Right lung (tissue), 10 donors: ENCODE data around the gene LBX2. TPM values are rescaled to one million over a fixed set of nuclear protein-coding genes. Genes with fewer than 3 reads are reported as not detected.
A peak's percentile ranks its signal among the peaks of the same experiment; 100 is the strongest.

Experiments
- DNase-seq, 2 donors: peaks; one replicate each; pipeline ENCODE4 v3.0.0-alpha.2; 2013
- long read RNA-seq, 8 donors: transcript quantifications; one replicate each; lab custom pipeline, GENCODE V29; 2026
- polyA plus RNA-seq, 5 donors: library from polyadenylated mRNA; unstranded; fragments of 120-200 nt; gene quantifications; one replicate each; pipeline versions ENCODE4 v1.2.1 to v1.2.3, GENCODE V29; 2013; ENCODE audit warnings: inconsistent platforms in 1 of 5, low replicate concordance in 1 of 5; ENCODE audit not compliant: insufficient read length in 5 of 5, insufficient read depth in 1 of 5

LBX2 gene
- under 1 TPM; 0.22 to 0.94 (median 0.49) TPM for polyA plus RNA-seq
- long read RNA-seq, donor 1, partial matches to known transcripts, result 0 of 1 reads
- long read RNA-seq, donor 1, other reads (novel, unspliced or antisense), result 0 of 1 reads
- long read RNA-seq, donor 2, result 0 reads
- long read RNA-seq, donor 3, result 0 reads
- long read RNA-seq, donor 4, result 0 reads
- long read RNA-seq, donor 5, result 0 reads
- long read RNA-seq, donor 6, result 0 reads
- long read RNA-seq, donor 7, result 0 reads
- long read RNA-seq, donor 8, result 0 reads

GRCh38 chr2:74499267-74499939, at the start of gene LBX2:
Gene LBX2 (minus strand): TSS chr2:74499603. CDS start chr2:74499537, 66 bp downstream.
- no peak for DNase-seq

GRCh38 chr2:74548285-74548899, 49.0 kb upstream of the LBX2 start:
- DNase-seq, result peak in 1 of 2 donors; percentile 7

GRCh38 chr2:74546004-74546403, 46.6 kb upstream of the LBX2 start:
- DNase-seq, result no peak

DNA sequence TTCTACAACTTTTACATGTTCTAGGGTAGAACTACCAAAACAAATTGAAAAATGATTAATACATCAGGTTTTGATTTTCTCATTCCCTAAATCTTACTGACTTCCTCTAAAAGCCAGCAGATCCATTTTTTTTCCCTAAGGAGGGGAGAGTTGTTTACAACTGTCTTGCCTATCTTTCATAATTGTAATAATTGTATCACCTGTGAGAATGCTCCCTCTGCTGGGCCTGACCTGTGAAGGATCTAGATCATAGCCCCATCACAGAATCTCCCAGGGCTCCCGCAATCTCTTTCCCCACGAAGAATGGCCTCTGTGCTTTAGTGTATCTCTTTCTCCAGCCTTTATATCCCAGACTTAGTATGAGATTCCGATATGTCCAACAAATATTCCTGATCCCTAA, 45.2 kb upstream of the LBX2 start:
- DNase-seq, result no peak

GRCh38 chr2:74542978-74543377, 43.6 kb upstream of the LBX2 start:
- no peak for DNase-seq

DNA sequence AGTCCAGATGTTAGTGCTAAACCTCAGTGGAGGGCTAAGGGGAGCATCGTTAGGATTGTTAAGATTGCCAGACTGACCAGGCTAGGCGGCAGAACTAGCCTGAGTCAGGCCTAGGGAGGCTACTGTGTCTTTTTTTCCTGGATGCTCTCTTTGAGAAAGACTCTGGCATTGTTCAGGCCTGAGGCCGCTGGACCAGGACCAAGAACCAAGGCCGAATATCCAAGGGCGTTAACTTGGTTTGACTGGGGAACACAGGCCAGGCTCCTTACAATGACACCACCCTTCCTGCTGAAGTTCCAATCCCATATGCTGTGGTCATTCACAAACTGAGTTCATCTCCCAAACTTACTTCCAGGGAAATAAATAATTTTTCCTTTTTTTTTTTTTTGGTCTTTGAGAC, 40.9 kb upstream of the LBX2 start:
- no peak for DNase-seq

DNA sequence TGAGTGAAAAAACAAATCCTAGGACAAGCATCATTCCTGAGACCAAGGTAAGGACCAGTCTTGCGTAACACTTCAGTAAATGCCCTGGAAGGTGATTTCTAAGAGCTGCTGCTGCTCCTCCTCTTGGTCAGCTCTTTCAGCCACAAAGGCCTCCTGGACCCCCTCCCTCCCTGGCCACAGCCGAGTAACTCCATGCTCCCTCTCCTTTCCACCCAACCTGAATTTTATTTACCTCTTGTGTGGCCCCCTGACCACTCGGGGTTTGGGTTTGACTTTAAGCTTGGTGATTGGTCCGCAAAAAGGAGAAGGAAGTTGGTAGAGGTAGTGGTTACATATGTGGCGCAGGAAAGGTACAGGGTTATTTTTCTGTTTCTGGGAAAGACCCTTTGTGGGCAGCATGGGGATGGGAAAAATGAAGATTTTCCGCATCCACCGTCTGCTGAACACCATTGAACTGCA, 39.5 kb upstream of the LBX2 start:
- DNase-seq, result no peak

- DNase-seq, result no peak
Observed at GRCh38 chr2:74537140-74537539, 37.7 kb upstream of the LBX2 start.

DNA sequence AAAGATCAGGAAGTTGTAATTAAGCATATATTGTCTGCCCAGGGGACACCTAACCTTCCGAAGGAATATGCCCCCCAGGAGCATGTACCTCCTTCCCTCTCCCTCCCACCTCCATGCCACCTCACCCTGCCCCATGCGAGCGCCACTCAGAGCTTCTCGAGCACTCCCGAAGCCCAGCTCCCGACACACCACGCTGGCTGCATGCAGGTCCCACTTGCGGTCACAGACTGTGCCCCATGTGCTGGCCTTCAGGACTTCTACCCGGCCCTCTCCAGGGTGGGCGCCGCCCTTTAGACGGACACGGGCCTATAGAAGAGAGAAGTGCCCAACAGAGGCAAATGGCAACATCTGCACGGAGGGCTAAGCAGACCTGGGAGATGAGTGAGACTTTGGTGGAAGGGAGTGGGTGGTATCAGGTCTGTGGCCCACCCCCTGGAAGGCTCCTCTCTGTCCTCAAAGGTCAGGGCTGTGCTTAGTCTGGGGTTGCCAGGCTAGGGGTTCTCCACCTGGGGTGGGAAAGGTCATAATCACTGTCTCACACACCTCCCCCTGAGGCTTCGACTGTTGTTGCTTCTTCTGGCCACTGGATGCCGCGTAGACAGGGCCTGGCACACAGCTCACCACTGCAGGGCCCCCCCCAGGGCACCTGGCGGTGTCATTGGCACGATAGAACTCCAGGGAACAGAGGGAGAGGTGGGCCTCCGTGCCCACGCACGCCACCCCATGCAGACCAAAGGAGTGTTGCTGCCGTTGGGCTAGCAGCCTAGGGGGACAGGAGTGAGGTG, 37.0 kb upstream of the LBX2 start:
- DNase-seq, result no peak

DNA sequence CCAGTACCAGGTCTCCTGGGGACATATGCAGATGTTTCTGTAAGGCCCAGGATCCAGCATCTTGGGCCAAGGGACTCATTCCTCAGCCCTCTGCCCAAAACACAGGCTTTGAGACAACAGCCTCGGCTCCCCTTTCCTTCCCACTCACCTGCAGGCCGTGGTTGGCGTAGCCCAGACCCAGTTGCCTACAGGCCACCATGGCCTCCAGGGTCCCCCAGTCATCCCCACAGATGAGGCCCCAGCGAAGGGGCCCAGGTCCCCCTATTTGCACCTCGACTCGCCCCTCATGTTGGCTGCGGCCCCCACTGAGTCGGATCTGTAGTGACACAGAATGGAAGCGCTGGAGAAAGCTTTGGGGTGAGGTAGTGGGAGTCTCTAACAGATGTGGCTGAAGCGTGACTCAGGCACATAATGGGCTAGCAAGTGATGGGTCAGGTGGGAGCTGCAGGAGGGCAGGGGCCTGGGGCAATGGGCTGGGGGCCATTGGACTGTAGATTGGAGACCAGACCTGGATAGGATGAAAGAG, 36.1 kb upstream of the LBX2 start:
- DNase-seq, result no peak

- DNase-seq, result no peak
Observed at GRCh38 chr2:74534411-74534810, 35.0 kb upstream of the LBX2 start.

DNA sequence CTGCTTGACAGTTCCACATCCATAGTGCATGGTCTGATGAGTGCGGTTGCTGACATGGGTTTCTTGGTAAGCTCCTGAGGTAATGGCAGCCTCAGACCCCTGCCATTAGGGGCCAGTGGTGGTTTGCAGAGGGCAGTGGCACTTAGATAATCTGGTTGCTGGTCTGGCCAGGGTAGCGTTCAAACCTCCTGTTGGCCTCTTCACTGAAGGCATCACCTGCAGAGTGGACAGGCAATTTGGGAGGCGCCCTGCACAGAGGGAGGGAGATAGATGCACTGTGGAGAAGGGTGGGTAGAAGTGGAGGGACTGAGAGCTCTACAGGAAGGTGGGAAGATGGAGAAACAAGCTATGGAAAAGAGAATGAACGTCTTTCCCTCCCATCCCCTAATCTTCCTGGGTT, 34.1 kb upstream of the LBX2 start:
- no peak for DNase-seq

- no peak for DNase-seq
Observed at GRCh38 chr2:74532222-74532621, 32.8 kb upstream of the LBX2 start.

DNA sequence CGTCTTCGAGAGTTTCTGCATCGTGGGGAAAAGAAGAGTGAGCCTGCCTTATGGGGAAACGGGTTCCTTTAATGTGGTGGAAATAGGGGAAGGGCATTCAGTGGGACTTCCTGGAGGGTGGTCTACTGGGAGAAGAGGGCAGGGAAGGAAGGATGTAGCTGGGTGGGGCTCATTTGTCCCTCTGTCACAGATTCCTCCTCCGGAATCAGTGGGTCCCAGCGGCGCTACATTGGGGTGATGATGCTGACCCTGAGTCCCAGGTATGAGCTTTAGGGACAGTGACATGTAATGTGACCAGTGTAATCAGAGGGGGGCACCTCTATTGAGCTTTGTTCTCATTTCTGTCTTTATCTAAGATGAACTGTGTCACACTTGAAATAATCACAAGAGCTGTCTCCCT, 32.3 kb upstream of the LBX2 start:
- DNase-seq, result no peak

DNA sequence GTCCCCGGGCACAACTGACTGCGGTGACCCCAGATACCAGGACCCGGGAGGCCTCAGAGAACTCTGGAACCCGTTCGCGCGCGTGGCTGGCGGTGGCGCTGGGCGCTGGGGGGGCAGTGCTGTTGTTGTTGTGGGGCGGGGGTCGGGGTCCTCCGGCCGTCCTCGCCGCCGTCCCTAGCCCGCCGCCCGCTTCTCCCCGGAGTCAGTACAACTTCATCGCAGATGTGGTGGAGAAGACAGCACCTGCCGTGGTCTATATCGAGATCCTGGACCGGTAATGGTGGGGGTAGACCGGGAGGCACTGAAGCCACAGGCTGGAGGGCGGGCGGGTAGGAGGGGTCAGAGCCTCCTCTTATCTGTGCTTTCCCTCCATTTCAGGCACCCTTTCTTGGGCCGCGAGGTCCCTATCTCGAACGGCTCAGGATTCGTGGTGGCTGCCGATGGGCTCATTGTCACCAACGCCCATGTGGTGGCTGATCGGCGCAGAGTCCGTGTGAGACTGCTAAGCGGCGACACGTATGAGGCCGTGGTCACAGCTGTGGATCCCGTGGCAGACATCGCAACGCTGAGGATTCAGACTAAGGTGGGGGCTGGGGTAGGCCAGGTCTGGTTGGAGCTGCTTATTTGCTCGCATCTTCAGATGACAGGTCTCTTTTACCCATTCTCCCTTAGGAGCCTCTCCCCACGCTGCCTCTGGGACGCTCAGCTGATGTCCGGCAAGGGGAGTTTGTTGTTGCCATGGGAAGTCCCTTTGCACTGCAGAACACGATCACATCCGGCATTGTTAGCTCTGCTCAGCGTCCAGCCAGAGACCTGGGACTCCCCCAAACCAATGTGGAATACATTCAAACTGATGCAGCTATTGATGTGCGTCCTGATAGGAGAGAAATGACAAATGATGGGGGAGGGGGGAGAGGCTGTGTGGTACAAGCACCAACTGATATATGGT, 31.1 kb upstream of the LBX2 start:
- DNase-seq, result no peak

GRCh38 chr2:74529357-74530238, 30.2 kb upstream of the LBX2 start, which contains the start of the genes AUP1 and HTRA2:
Gene AUP1 (minus strand): TSS chr2:74529706. CDS start chr2:74529629, 77 bp downstream.
Gene HTRA2 (plus strand): TSS chr2:74529933. CDS start chr2:74530007, 74 bp downstream.
- peak; percentile 97 to 98 for DNase-seq

- no peak for DNase-seq
Observed at GRCh38 chr2:74528600-74529356, 29.4 kb upstream of the LBX2 start.

GRCh38 chr2:74527741-74528140, 28.3 kb upstream of the LBX2 start:
- no peak for DNase-seq
